Mesenchymal stem cell (in vitro differentiated cells and primary cell): ENCODE results near the gene P2RX5.
A peak's percentile ranks its signal among the peaks of the same experiment; 100 is the strongest.
"Not testable (repeated sequence)": the region's sequence is repeated elsewhere in the genome, so short reads cannot be mapped to it uniquely, and the experiment has no call there.

Source experiments
- DNase-seq: peaks from one replicate; pipeline ENCODE4 v3.0.0-alpha.2; 2013
- H2AFZ ChIP-seq: one replicate; pipeline ENCODE4 v1.6.1; 2013; ENCODE audit warnings: low read depth, mild to moderate bottlenecking, control low read depth, inconsistent platforms, low read length, moderate library complexity
- H2AK5ac ChIP-seq: 2 replicates; pipeline ENCODE4 v1.6.1; 2013; ENCODE audit warnings: low read length, moderate library complexity, mild to moderate bottlenecking, inconsistent platforms; ENCODE audit not compliant: severe bottlenecking
- H2BK120ac ChIP-seq: one replicate; pipeline ENCODE4 v1.6.1; 2013; ENCODE audit warnings: low read depth, mild to moderate bottlenecking, inconsistent platforms, low read length, moderate library complexity
- H2BK12ac ChIP-seq, 2 experiments: one replicate each; pipeline ENCODE4 v1.6.1; 2013; ENCODE audit warnings: inconsistent platforms in 2 of 2, low read length in 2 of 2, mild to moderate bottlenecking in 2 of 2, moderate library complexity in 2 of 2, control low read depth in 1 of 2
- H2BK15ac ChIP-seq: one replicate; pipeline ENCODE4 v1.6.1; 2013; ENCODE audit warnings: mild to moderate bottlenecking, low read depth, inconsistent platforms; ENCODE audit not compliant: poor library complexity, severe bottlenecking
- H2BK5ac ChIP-seq: 2 replicates; pipeline ENCODE4 v1.6.1; 2013; ENCODE audit warnings: low read depth, mild to moderate bottlenecking, low read length, control low read depth, inconsistent platforms; ENCODE audit not compliant: poor library complexity, severe bottlenecking
- H3K14ac ChIP-seq, 2 experiments: one replicate each; pipeline ENCODE4 v1.6.1; 2013; ENCODE audit warnings: inconsistent platforms in 2 of 2, low read length in 2 of 2, control low read depth in 1 of 2, mild to moderate bottlenecking in 1 of 2, moderate library complexity in 1 of 2
- H3K18ac ChIP-seq, 2 experiments: one replicate each; pipeline ENCODE4 v1.6.1; 2013; ENCODE audit warnings: inconsistent platforms in 2 of 2, low read length in 2 of 2, control low read depth in 1 of 2, low read depth in 1 of 2, mild to moderate bottlenecking in 1 of 2
- H3K23ac ChIP-seq, 2 experiments: one replicate each; pipeline ENCODE4 v1.6.1; 2013; ENCODE audit warnings: inconsistent platforms in 2 of 2, low read length in 2 of 2, mild to moderate bottlenecking in 2 of 2, moderate library complexity in 2 of 2, control low read depth in 1 of 2
- H3K27ac ChIP-seq: 2 replicates; pipeline ENCODE4 v1.5.1; 2013; ENCODE audit warnings: mild to moderate bottlenecking, moderate library complexity, low read length, control low read depth, inconsistent platforms; ENCODE audit not compliant: poor library complexity, severe bottlenecking
- H3K27me3 ChIP-seq, 2 experiments: 2 replicates each; pipeline versions ENCODE4 v1.6.1 to v1.7.0; 2013; ENCODE audit warnings: low read length in 2 of 2, mild to moderate bottlenecking in 2 of 2, moderate library complexity in 2 of 2, control low read depth in 1 of 2, inconsistent platforms in 1 of 2; ENCODE audit not compliant: control insufficient read depth in 1 of 2, insufficient read depth in 1 of 2
- H3K36me3 ChIP-seq, 2 experiments: 2 replicates each; pipeline versions ENCODE4 v1.6.1 to v1.7.0; 2013; ENCODE audit warnings: low read length in 2 of 2, control low read depth in 1 of 2, inconsistent platforms in 1 of 2, low read depth in 1 of 2, mild to moderate bottlenecking in 1 of 2; ENCODE audit not compliant: insufficient read depth in 2 of 2, control insufficient read depth in 1 of 2
- H3K4ac ChIP-seq, 2 experiments: one replicate each; pipeline ENCODE4 v1.6.1; 2013; ENCODE audit warnings: inconsistent platforms in 2 of 2, low read length in 2 of 2, mild to moderate bottlenecking in 2 of 2, moderate library complexity in 2 of 2, control low read depth in 1 of 2, low read depth in 1 of 2
- H3K4me1 ChIP-seq: 2 replicates; pipeline ENCODE4 v1.6.1; 2013; ENCODE audit warnings: low read depth, low read length, control low read depth; ENCODE audit not compliant: control insufficient read depth, insufficient read depth
- H3K4me2 ChIP-seq: 2 replicates; pipeline ENCODE4 v1.6.1; 2013; ENCODE audit warnings: low read length, mild to moderate bottlenecking, inconsistent platforms; ENCODE audit not compliant: poor library complexity, severe bottlenecking
- H3K4me3 ChIP-seq, 2 experiments: 2 replicates each; pipeline versions ENCODE4 v1.5.1 to v1.7.0; 2013; ENCODE audit warnings: low read length in 2 of 2, mild to moderate bottlenecking in 2 of 2, control low read depth in 1 of 2, low read depth in 1 of 2; ENCODE audit not compliant: insufficient read depth in 1 of 2
- H3K79me1 ChIP-seq: replicated peaks from 2 replicates; pipeline ENCODE4 v1.6.1; 2013; ENCODE audit warnings: mild to moderate bottlenecking, control low read depth, low read length, inconsistent platforms; ENCODE audit not compliant: poor library complexity, severe bottlenecking
- H3K9ac ChIP-seq: 2 replicates; pipeline ENCODE4 v1.7.0; 2013; ENCODE audit warnings: mild to moderate bottlenecking, low read length, moderate library complexity
- H3K9me3 ChIP-seq: 2 replicates; pipeline ENCODE4 v1.7.0; 2013; ENCODE audit warnings: mild to moderate bottlenecking, low read length; ENCODE audit not compliant: control insufficient read depth
- H4K8ac ChIP-seq: one replicate; pipeline ENCODE4 v1.6.1; 2013; ENCODE audit warnings: inconsistent platforms, mild to moderate bottlenecking, low read length, moderate library complexity
- H4K91ac ChIP-seq: one replicate; pipeline ENCODE4 v1.6.1; 2013; ENCODE audit warnings: mild to moderate bottlenecking, low read length, inconsistent platforms
- WGBS: methylation state at CpG from one replicate; pipeline ENCODE4 v1.1.7; 2013; ENCODE audit warnings: mixed read lengths; 5-methylcytosine and 5-hydroxymethylcytosine counted together

Gene P2RX5

DNA sequence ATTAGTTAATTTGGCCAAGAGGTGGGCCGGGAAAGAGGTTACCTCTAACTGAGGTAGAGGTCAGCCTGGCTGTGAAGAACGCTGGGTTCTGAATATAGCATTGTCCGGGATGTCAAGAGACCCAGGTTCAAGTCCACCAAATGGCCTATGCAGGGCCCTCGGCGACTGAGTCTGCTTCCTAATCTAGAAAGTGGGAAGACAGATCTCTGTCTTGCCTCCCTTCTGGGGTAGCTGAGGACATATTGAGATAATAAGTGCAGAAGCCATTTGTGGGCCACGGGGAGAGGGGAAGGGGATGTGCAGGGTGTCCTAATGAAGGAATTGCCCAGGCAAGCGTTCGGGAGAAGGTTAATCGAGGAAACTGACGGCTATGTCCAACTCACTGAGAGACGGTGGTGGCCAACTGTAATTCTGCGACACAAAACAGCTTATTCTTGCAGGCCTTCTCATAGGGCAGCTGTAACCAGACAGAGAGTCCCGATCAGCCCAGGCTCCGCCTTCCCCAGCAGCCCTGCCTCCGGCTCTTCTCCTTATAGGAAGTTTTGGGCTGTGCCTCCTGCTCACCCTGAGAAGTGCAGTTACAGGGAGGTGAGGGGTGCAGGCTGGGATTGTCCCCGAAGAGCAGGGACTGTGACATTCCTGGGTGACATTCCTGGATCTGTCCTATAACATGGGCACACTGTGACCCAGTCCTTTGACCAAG, 43.6 kb upstream of the P2RX5 start:
- Histone ChIP-seq H3K9ac (no peak overlapping the region), H3K79me1 (no peaks in the 10 kb centered on the region), H3K4me1 (peaks cover 9% of the 10 kb centered on the region), H2AFZ (no peak overlapping the region), H2AK5ac (no peak overlapping the region), H2BK5ac (no peak overlapping the region), H4K91ac (no peak overlapping the region), H3K36me3 (no peaks in the 10 kb centered on the region), H3K27ac (no peak overlapping the region), H3K9me3 (no peaks in the 10 kb centered on the region), H3K27me3 (peaks cover 0 to 33% of the 10 kb centered on the region in 2 experiments), H3K18ac (no peak overlapping the region), H3K23ac (no peak overlapping the region), H2BK15ac (no peak overlapping the region), H3K4me3 (no peak overlapping the region), H2BK12ac (no peak overlapping the region), H2BK120ac (no peak overlapping the region), H3K4me2 (no peak overlapping the region), H4K8ac (no peak overlapping the region), H3K4ac (no peak overlapping the region), H3K14ac (no peak overlapping the region)
- WGBS, result 92% methylated on average over 16 of the region's 16 CpGs
- DNase-seq, result no peak

DNA sequence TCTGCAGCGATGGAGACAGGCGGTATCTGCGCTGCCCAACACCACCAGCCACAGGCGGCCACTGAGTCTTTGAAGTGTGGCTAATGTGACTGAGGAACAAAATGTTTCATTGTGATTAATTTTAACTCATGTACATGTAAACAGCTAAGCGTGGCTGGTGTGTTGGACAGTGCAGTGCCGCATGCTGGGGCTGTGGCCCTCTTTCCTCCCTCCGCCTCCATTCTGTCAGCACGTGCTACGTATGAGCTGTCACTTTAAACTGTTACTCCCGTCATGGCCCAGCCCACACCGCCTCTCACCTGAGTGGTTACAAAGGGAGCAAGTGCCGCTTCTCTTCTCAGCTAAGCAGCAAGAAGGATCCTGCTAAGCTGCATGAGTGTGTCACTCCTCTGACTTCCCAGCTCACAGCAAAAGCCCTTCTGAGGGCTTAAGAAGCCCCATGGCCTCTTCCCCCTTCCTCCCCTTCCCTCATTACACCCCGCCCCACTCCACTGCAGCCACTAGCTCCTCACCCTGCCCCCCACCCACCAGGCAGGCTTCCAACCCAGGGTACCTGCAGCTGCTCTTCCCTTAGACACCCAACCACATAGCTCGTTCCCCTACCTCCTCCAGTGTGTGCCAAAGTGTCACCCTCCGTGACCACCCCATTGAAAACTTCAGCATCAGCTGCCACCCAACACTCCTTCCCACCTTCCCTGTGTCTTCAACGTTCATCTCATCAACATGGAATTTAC, 42.8 kb upstream of the P2RX5 start:
- Histone ChIP-seq H3K18ac (no peak overlapping the region), H3K4me3 (peak overlapping the region in 1 of 2 experiments; percentile 71), H3K27me3 (peaks cover 0 to 31% of the 10 kb centered on the region in 2 experiments), H2BK120ac (no peak overlapping the region), H3K27ac (no peak overlapping the region), H4K91ac (no peak overlapping the region), H3K9me3 (no peaks in the 10 kb centered on the region), H2BK15ac (no peak overlapping the region), H3K4me2 (no peak overlapping the region), H3K4ac (no peak overlapping the region), H3K14ac (no peak overlapping the region), H3K36me3 (no peaks in the 10 kb centered on the region), H4K8ac (no peak overlapping the region), H2AK5ac (no peak overlapping the region), H3K79me1 (no peaks in the 10 kb centered on the region), H3K4me1 (peaks cover 9% of the 10 kb centered on the region), H3K9ac (peak overlapping the region; percentile 78), H3K23ac (no peak overlapping the region), H2BK5ac (no peak overlapping the region), H2AFZ (no peak overlapping the region), H2BK12ac (no peak overlapping the region)
- 58% methylated on average over 16 of the region's 16 CpGs for WGBS
- DNase-seq, result no peak

DNA sequence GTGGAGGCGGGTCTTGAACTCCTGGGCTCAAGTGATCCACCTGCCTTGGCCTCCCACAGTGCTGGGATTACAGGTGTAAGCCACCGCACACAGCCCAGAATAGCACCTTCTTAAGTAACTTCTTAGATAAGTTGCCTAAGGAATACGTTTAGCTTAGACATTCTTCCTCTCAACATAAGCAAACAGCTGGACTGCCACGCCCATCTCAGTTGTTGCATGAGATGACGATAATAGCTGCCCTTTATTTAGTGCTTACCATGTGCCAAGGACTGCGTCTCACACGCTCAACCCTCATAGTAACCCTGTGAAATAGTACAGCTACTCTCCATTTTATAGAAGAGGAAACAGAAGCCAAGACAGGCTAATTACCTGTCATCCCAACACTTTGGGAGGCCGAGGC, 39.6 kb upstream of the P2RX5 start:
- Histone ChIP-seq H4K91ac (no peak overlapping the region), H3K36me3 (no peaks in the 10 kb centered on the region), H2BK120ac (no peak overlapping the region), H4K8ac (no peak overlapping the region), H3K18ac (no peak overlapping the region), H3K23ac (no peak overlapping the region), H2BK5ac (no peak overlapping the region), H3K79me1 (no peaks in the 10 kb centered on the region), H3K9me3 (no peaks in the 10 kb centered on the region), H3K9ac (no peak overlapping the region), H3K27me3 (peaks cover 0 to 31% of the 10 kb centered on the region in 2 experiments), H3K27ac (no peak overlapping the region), H2BK12ac (no peak overlapping the region), H3K4me1 (peaks cover 20% of the 10 kb centered on the region), H3K4me2 (no peak overlapping the region), H3K4me3 (no peak overlapping the region), H3K14ac (no peak overlapping the region), H2AK5ac (no peak overlapping the region), H2BK15ac (no peak overlapping the region), H2AFZ (no peak overlapping the region), H3K4ac (no peak overlapping the region)
- DNase-seq, result peak; percentile 24
- 83% methylated on average over 8 of the region's 8 CpGs for WGBS

DNA sequence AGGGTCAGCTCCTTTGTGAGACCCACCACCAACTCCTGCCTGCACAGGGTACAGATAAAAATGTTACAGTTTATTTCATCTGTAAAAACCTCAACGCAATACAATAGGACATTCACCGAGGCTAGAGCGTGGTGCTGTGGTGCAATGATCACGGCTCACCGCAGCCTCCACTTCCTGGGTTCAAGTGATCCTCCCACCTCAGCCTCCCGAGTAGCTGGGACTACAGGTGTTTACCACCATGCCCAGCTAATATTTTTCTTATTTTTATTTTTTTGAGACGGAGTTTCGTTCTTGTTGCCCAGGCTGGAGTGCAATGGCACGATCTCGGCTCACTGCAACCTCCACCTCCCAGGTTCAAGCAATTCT, 38.9 kb upstream of the P2RX5 start:
- not testable (repeated sequence) for H2BK12ac ChIP-seq, H3K9me3 ChIP-seq, DNase-seq, H3K9ac ChIP-seq, H3K4me2 ChIP-seq, H3K4me3 ChIP-seq, H4K91ac ChIP-seq, H3K36me3 ChIP-seq, H2AK5ac ChIP-seq, H2BK120ac ChIP-seq, H3K27ac ChIP-seq, H4K8ac ChIP-seq, H2AFZ ChIP-seq, H2BK5ac ChIP-seq, H3K18ac ChIP-seq, H3K23ac ChIP-seq, H3K79me1 ChIP-seq, H3K14ac ChIP-seq, H3K4ac ChIP-seq, H2BK15ac ChIP-seq
- 94% methylated on average over 10 of the region's 10 CpGs for WGBS
- H3K4me1 ChIP-seq, result peaks cover 21% of the 10 kb centered on the region
- peaks cover 0 to 25% of the 10 kb centered on the region in 2 experiments for H3K27me3 ChIP-seq
